Panc1 (cell line): ENCODE results near the gene ZNG1A. TPM values are rescaled to one million over a fixed set of nuclear protein-coding genes. Genes with fewer than 3 reads are reported as not detected.
A peak's percentile ranks its signal among the peaks of the same experiment; 100 is the strongest.
"Not testable (repeated sequence)": the region's sequence is repeated elsewhere in the genome, so short reads cannot be mapped to it uniquely, and the experiment has no call there.

Experiments
- ATAC-seq: fragments of 200-7000 bp; cut with Tn5 transposase; 2 replicates; pipeline ENCODE4 v1.9.1; 2020; ENCODE audit warnings: mild to moderate bottlenecking, moderate library complexity
- BruUV-seq: library from RNA; stranded (reverse); fragments of 400-500 nt; replicated peaks from 2 replicates; lab custom pipeline; 2021; lab: Mats Ljungman, UMichigan
- CTCF ChIA-PET: fragments of 300-600 bp; sonication (Branson Sonifier 250); formaldehyde crosslinking; loops from one replicate; lab custom pipeline; 2022; ENCODE audit warnings: antibody characterized with exemption; lab: Charles Lee
- POLR2A ChIA-PET: fragments of 300-600 bp; sonication (Branson Sonifier 250); formaldehyde crosslinking; loops from one replicate; lab custom pipeline; 2022; ENCODE audit warnings: antibody characterized with exemption; lab: Charles Lee
- DNase-seq: peaks from one replicate; pipeline ENCODE4 v3.0.0-alpha.2; 2010; ENCODE audit warnings: low read depth, low spot score
- H3K27ac ChIP-seq: 2 replicates; pipeline ENCODE4 v1.5.1; 2011; ENCODE audit warnings: mild to moderate bottlenecking, low read length, inconsistent platforms
- H3K27me3 ChIP-seq: fragments of 200-500 bp; sonication (Bioruptor generic); 2 replicates; pipeline ENCODE4 v1.6.0; 2014; ENCODE audit warnings: low read length, inconsistent platforms; ENCODE audit not compliant: control insufficient read depth, insufficient read depth
- H3K36me3 ChIP-seq: fragments of 200-500 bp; sonication (Bioruptor generic); 2 replicates; pipeline ENCODE4 v1.5.1; 2014; ENCODE audit warnings: inconsistent platforms, mild to moderate bottlenecking, low read length, moderate library complexity; ENCODE audit not compliant: control insufficient read depth, insufficient read depth
- H3K4me1 ChIP-seq: 2 replicates; pipeline ENCODE4 v1.5.1; 2011; ENCODE audit warnings: inconsistent platforms, mild to moderate bottlenecking, low read length, moderate library complexity; ENCODE audit not compliant: control insufficient read depth, insufficient read depth
- H3K4me3 ChIP-seq, 2 experiments: 2 replicates each; pipeline ENCODE4 v1.5.1; 2011 to 2012; ENCODE audit warnings: low read depth in 2 of 2, low read length in 2 of 2, mild to moderate bottlenecking in 2 of 2, inconsistent platforms in 1 of 2, moderate library complexity in 1 of 2
- H3K9me3 ChIP-seq: fragments of 200-500 bp; sonication (Bioruptor generic); 2 replicates; pipeline ENCODE4 v1.5.1; 2014; ENCODE audit warnings: low read depth, mild to moderate bottlenecking, inconsistent platforms, low read length, moderate library complexity; ENCODE audit not compliant: control insufficient read depth, insufficient read depth
- CTCF ChIP-seq: fragments of 450-650 bp; IDR thresholded peaks from 2 replicates; pipeline ENCODE4 v1.5.1; 2017; ENCODE audit warnings: mild to moderate bottlenecking
- POLR2AphosphoS5 ChIP-seq: IDR thresholded peaks from 2 replicates; pipeline ENCODE4 v1.6.1; 2012; ENCODE audit warnings: mild to moderate bottlenecking, low read depth, low read length, moderate library complexity
- SIN3A ChIP-seq: IDR thresholded peaks from 2 replicates; pipeline ENCODE4 v1.6.1; 2012; ENCODE audit warnings: low read depth, mild to moderate bottlenecking, low read length, moderate library complexity, borderline replicate concordance; ENCODE audit not compliant: insufficient read depth
- TCF7L2 ChIP-seq: IDR thresholded peaks from 2 replicates; pipeline ENCODE4 v1.6.1; 2011; ENCODE audit warnings: mild to moderate bottlenecking, low read depth, low read length, inconsistent platforms
- in situ Hi-C: cut with HindIII; loops from 2 replicates; pipeline ENCODE4 v1.10.0; 2016; ENCODE audit warnings: low sequenced_read_pairs, low pct_unique_long_range_greater_than_20kb
- intact Hi-C: fragments of 100-400 bp; cut with micrococcal nuclease; formaldehyde crosslinking; loops from one replicate; pipeline ENCODE4 v1.10.0; 2022; ENCODE audit not compliant: unreplicated experiment
- total RNA-seq: library from RNA; stranded (reverse); gene quantifications from one replicate; pipeline ENCODE4 v1.2.1, GENCODE V29; 2021; ENCODE audit not compliant: unreplicated experiment
- TF ChIP-seq, protein P1 (sequence below), 2 experiments: IDR thresholded peaks; 2 replicates each; pipeline ENCODE4 v1.6.1; 2011 to 2012; ENCODE audit warnings: low read depth in 2 of 2, control low read depth in 1 of 2, low read length in 1 of 2, mild to moderate bottlenecking in 1 of 2, moderate library complexity in 1 of 2; ENCODE audit not compliant: insufficient read depth in 1 of 2

ZNG1A gene
- total RNA-seq, 1 experiment from 2014 or later, result 16.6 TPM

GRCh38 chr9:214648-215493, 36.0 kb upstream of the ZNG1A start, which contains the start of gene DOCK8:
TSS of gene DOCK8 (plus strand) at chr9:214865. CDS start at chr9:214977, 112 bp downstream.
- H3K27me3 ChIP-seq, result peaks cover 2% of the 10 kb centered on the region; the same call in 1 of the 2 replicates
- no peak for DNase-seq
- ATAC-seq, result peak; percentile 87
- in situ Hi-C loops, result no loop called here
- H3K36me3 ChIP-seq, result no peaks in the 10 kb centered on the region
- H3K4me3 ChIP-seq, result peak within 1 kb of the TSS; percentile 32 to 33; a peak in 3 of 4 replicates
- no TSS peak for BruUV-seq
- ChIA-PET POLR2A (no interaction called here), CTCF (no interaction called here)
- H3K9me3 ChIP-seq, result no peaks in the 10 kb centered on the region
- H3K4me1 ChIP-seq, result no peaks in the 10 kb centered on the region
- no peak within 1 kb of the TSS for H3K27ac ChIP-seq
- intact Hi-C loops, result no loop called here
- TF ChIP-seq TCF7L2 (no peak), CTCF (peak; percentile 52)
- TF ChIP-seq, protein P1, sequence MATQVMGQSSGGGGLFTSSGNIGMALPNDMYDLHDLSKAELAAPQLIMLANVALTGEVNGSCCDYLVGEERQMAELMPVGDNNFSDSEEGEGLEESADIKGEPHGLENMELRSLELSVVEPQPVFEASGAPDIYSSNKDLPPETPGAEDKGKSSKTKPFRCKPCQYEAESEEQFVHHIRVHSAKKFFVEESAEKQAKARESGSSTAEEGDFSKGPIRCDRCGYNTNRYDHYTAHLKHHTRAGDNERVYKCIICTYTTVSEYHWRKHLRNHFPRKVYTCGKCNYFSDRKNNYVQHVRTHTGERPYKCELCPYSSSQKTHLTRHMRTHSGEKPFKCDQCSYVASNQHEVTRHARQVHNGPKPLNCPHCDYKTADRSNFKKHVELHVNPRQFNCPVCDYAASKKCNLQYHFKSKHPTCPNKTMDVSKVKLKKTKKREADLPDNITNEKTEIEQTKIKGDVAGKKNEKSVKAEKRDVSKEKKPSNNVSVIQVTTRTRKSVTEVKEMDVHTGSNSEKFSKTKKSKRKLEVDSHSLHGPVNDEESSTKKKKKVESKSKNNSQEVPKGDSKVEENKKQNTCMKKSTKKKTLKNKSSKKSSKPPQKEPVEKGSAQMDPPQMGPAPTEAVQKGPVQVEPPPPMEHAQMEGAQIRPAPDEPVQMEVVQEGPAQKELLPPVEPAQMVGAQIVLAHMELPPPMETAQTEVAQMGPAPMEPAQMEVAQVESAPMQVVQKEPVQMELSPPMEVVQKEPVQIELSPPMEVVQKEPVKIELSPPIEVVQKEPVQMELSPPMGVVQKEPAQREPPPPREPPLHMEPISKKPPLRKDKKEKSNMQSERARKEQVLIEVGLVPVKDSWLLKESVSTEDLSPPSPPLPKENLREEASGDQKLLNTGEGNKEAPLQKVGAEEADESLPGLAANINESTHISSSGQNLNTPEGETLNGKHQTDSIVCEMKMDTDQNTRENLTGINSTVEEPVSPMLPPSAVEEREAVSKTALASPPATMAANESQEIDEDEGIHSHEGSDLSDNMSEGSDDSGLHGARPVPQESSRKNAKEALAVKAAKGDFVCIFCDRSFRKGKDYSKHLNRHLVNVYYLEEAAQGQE (IDR thresholded peaks at IDR 0.05; ENCODE audit: insufficient read depth in 1 of 2, low read depth in 2 of 2, low read length in 1 of 2), result no peak

DNA sequence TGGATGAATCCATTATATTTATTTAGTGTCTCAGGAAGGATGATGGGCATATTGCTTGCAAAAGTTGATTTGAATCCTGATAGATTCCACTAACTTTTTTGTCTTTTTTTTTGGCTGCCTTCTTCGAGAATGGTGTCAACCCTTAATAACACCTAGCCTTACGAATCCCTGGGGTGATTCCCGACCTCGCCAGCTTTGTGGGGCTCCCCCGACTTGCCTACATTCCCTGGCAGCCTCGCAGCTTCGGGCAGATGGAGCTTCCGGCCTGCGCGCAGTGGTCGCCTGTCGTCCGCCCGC, 35.4 kb upstream of the ZNG1A start:
- ChIA-PET CTCF (no interaction called here), POLR2A (no interaction called here)
- H3K4me1 ChIP-seq, result no peaks in the 10 kb centered on the region
- intact Hi-C loops, result no loop called here
- BruUV-seq, result no TSS peak
- no peaks in the 10 kb centered on the region for H3K36me3 ChIP-seq
- no peak overlapping the region for H3K27ac ChIP-seq
- H3K4me3 ChIP-seq, result peak overlapping the region; percentile 32 to 33; a peak in 3 of 4 replicates
- in situ Hi-C loops, result no loop called here
- TF ChIP-seq SIN3A (no peak), CTCF (no peak), TCF7L2 (no peak), POLR2AphosphoS5 (no peak)
- TF ChIP-seq, protein P1 (IDR thresholded peaks at IDR 0.05; ENCODE audit: insufficient read depth in 1 of 2, low read depth in 2 of 2, low read length in 1 of 2), result no peak
- H3K27me3 ChIP-seq, result peaks cover 2% of the 10 kb centered on the region; the same call in 1 of the 2 replicates
- H3K9me3 ChIP-seq, result no peaks in the 10 kb centered on the region
- ATAC-seq (no peak), DNase-seq (no peak)

GRCh38 chr9:213901-214300, 35.0 kb upstream of the ZNG1A start:
- CTCF ChIA-PET, intact Hi-C loops, ATAC-seq, in situ Hi-C loops, H3K27ac ChIP-seq, H3K4me1 ChIP-seq, DNase-seq, H3K36me3 ChIP-seq, H3K9me3 ChIP-seq, BruUV-seq, H3K27me3 ChIP-seq, POLR2A ChIA-PET, H3K4me3 ChIP-seq: not testable (repeated sequence)
